HG03457 (cell line): Measurements from ENCODE around the gene ALS2.
"Not testable (repeated sequence)": the region's sequence is repeated elsewhere in the genome, so short reads cannot be mapped to it uniquely, and the experiment has no call there.

Experiments used
- ATAC-seq: cut with Tn5 transposase; IDR thresholded peaks from one replicate; pipeline ENCODE4 v1.9.1; 2021; ENCODE audit warnings: moderate number of reproducible peaks; ENCODE audit not compliant: unreplicated experiment

Gene ALS2

GRCh38 chr2:201794294-201794693 is 13.6 kb upstream of the ALS2 start:
- ATAC-seq, result no peak

GRCh38 chr2:201793631-201794030 is 12.9 kb upstream of the ALS2 start:
- no peak for ATAC-seq

- ATAC-seq, result no peak
Observed at GRCh38 chr2:201790989-201791388, 10.3 kb upstream of the ALS2 start.

- no peak for ATAC-seq
Observed at GRCh38 chr2:201790291-201790690, 9.6 kb upstream of the ALS2 start.

GRCh38 chr2:201789395-201789794 is 8.7 kb upstream of the ALS2 start:
- ATAC-seq, result no peak

GRCh38 chr2:201788371-201788770 is 7.6 kb upstream of the ALS2 start:
- no peak for ATAC-seq

GRCh38 chr2:201786471-201786870 is 5.7 kb upstream of the ALS2 start:
- no peak for ATAC-seq

GRCh38 chr2:201785135-201785534 is 4.4 kb upstream of the ALS2 start:
- no peak for ATAC-seq

GRCh38 chr2:201784563-201784962 is 3.8 kb upstream of the ALS2 start:
- ATAC-seq, result no peak

GRCh38 chr2:201781557-201782051 is 871 bp upstream of the ALS2 start:
- no peak for ATAC-seq

- ATAC-seq, result no peak
Observed at GRCh38 chr2:201779901-201780673, 646 bp downstream of the ALS2 start.

- ATAC-seq, result no peak
Observed at GRCh38 chr2:201777869-201778268, 2.9 kb downstream of the ALS2 start.

- ATAC-seq, result no peak
Observed at GRCh38 chr2:201777043-201777442, 3.7 kb downstream of the ALS2 start.

GRCh38 chr2:201775326-201775725 is 5.4 kb downstream of the ALS2 start:
- no peak for ATAC-seq

GRCh38 chr2:201774546-201774945 is 6.2 kb downstream of the ALS2 start:
- no peak for ATAC-seq

GRCh38 chr2:201773990-201774389 is 6.7 kb downstream of the ALS2 start:
- ATAC-seq, result no peak

- no peak for ATAC-seq
Observed at GRCh38 chr2:201769666-201770373, 10.9 kb downstream of the ALS2 start.

GRCh38 chr2:201768918-201769317 is 11.8 kb downstream of the ALS2 start:
- ATAC-seq, result no peak

- ATAC-seq, result no peak
Observed at GRCh38 chr2:201765799-201766198, 14.9 kb downstream of the ALS2 start.

- not testable (repeated sequence) for ATAC-seq
Observed at GRCh38 chr2:201764469-201764868, 16.3 kb downstream of the ALS2 start.

GRCh38 chr2:201761101-201761500 is 19.6 kb downstream of the ALS2 start:
- no peak for ATAC-seq

GRCh38 chr2:201759567-201759966 is 21.2 kb downstream of the ALS2 start:
- no peak for ATAC-seq
